Activated T-helper 1 cell treated with anti-CD3 and anti-CD28 coated beads, Interleukin-12 subunit alpha, Interleukin-12 subunit beta, Interleukin-2, Interleukin-4 antibody, amounts not matched to agents 30 ng/mL and 10 ng/mL and 1 ng/mL, durations not matched to agents 14 hours and 24 hours and 36 hours (primary cell): Measurements from ENCODE around the gene SPECC1. TPM values are rescaled to one million over a fixed set of nuclear protein-coding genes. Genes with fewer than 3 reads are reported as not detected.

ENCODE experiments used
- DNase-seq: peaks from one replicate; pipeline ENCODE4 v3.0.0; 2021; ENCODE audit warnings: low spot score
- H3K27ac Mint-ChIP-seq: one replicate; pipeline ENCODE4 v1.8.0; 2021; ENCODE audit warnings: mild to moderate bottlenecking, mixed read lengths
- H3K27me3 Mint-ChIP-seq: one replicate; pipeline ENCODE4 v1.8.0; 2022; ENCODE audit warnings: mild to moderate bottlenecking, moderate library complexity, mixed read lengths; ENCODE audit not compliant: insufficient read depth
- H3K36me3 Mint-ChIP-seq: one replicate; pipeline ENCODE4 v1.8.0; 2021; ENCODE audit warnings: low read depth, mixed read lengths
- H3K4me1 Mint-ChIP-seq: one replicate; pipeline ENCODE4 v1.8.0; 2021; ENCODE audit warnings: low read depth, mixed read lengths
- H3K4me3 Mint-ChIP-seq: one replicate; pipeline ENCODE4 v1.8.0; 2021; ENCODE audit warnings: mild to moderate bottlenecking, moderate library complexity, mixed read lengths
- H3K9me3 Mint-ChIP-seq: one replicate; pipeline ENCODE4 v1.8.0; 2021; ENCODE audit warnings: mixed read lengths
- intact Hi-C: fragments of 100-400 bp; cut with micrococcal nuclease; formaldehyde crosslinking; loops from one replicate; pipeline ENCODE4 v1.15.1; 2024
- total RNA-seq: library from RNA; stranded (reverse); gene quantifications from 2 replicates; pipeline ENCODE4 v1.2.3, GENCODE V29; 2022

Gene SPECC1
- total RNA-seq, 1 donor from 2014 or later: 11.1 TPM

DNA sequence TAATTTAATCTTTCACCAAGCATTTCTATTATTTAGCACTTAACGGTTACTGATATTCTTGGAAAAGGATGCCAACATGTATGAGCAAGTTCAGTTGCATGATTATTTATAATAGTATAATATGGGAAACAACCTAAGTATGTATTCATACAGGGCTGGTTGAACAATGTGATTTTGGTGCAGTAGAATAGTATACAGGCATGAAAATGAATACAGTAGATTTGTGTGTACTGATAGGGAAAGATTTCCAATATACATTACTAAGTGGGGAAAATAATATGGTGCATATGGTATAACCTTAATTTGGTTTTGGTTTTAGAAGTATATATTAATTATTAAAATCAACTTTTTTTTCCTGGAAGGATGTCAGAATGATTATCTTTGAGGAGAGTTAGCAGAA lies 109.1 kb downstream of the SPECC1 start:
- H3K4me3 Mint-ChIP-seq: no peak overlapping the region
- H3K9me3 Mint-ChIP-seq: no peaks in the 10 kb centered on the region
- H3K36me3 Mint-ChIP-seq: no peaks in the 10 kb centered on the region
- intact Hi-C loops: no loop called here
- H3K4me1 Mint-ChIP-seq: peaks cover 4% of the 10 kb centered on the region
- peaks cover 19% of the 10 kb centered on the region for H3K27me3 Mint-ChIP-seq
- DNase-seq: no peak
- no peak overlapping the region for H3K27ac Mint-ChIP-seq

DNA sequence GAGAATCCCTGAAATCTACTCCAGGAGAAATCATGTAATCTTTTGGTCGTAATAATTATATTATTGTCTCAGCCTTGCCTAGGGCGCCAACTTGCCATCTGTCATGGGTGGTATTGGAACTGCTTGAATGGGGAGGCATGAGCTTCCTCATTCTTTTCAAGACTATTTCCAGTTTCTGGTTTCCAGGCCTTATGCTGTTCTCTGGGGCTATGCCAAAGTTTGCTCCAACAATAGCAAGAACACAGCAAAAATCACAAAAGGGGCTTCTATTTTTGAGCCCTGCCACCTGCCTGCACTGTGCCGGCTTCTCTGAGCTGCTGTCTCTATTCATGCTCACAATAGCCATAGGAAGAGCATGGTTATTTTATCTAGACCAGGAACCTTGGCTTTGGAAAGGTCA lies 111.7 kb downstream of the SPECC1 start:
- H3K27me3 Mint-ChIP-seq: peaks cover 4% of the 10 kb centered on the region
- H3K9me3 Mint-ChIP-seq: no peaks in the 10 kb centered on the region
- H3K27ac Mint-ChIP-seq: no peak overlapping the region
- no peaks in the 10 kb centered on the region for H3K36me3 Mint-ChIP-seq
- H3K4me3 Mint-ChIP-seq: no peak overlapping the region
- intact Hi-C loops: loop anchor here (1.0 kb wide), 2 partner anchors 105 to 129 kb away; no protein-coding TSS in a partner anchor
- no peak for DNase-seq
- H3K4me1 Mint-ChIP-seq: peaks cover 4% of the 10 kb centered on the region

DNA sequence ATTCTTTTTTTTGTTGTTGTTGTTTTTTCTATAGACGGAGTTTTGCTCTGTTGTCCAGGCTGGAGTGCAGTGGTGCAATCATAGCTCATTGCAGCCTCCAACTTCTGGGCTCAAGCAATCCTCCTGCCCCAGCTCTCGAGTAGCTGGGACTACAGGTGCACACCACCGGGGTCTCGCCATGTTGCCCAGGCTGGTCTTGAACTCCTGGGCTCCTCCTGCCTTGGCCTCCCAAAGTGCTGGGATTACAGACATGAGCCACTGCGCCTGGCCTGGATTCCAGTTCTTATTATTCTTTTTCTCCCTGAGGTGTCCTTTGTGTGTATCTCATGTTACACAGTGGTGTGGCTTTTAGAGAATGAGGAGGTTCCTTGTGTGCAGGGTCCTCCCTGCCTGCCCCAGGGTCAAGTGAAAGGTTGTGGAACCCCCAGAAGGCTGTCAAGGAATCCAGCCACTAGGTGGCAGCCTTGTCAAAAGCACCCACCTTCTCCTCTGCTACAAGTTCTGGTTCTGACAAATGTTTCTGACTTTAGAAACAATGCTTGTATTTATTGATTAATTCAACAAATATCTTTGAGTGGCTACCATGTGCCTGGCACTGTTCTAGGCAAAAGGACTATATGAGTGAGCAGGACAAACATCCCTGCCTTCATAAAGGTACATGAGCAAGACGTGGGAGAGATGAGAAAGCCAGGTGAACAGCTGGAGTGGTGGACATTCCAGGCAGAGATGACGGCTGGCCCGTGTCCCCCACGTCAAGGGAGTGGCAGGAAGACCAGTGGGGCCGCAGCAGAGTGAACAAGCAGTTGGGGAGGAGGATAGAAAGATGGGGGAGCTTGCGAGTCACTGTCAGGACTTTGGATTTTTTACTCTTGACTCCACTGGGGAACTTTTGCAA lies 112.4 kb downstream of the SPECC1 start:
- Mint-ChIP-seq H3K27ac (no peak overlapping the region), H3K9me3 (no peaks in the 10 kb centered on the region), H3K4me3 (no peak overlapping the region), H3K27me3 (peaks cover 8% of the 10 kb centered on the region), H3K36me3 (no peaks in the 10 kb centered on the region), H3K4me1 (peaks cover 4% of the 10 kb centered on the region)
- intact Hi-C loops: loop anchor here (1.0 kb wide), 2 partner anchors 105 to 129 kb away; no protein-coding TSS in a partner anchor
- DNase-seq: peak; percentile 40

DNA sequence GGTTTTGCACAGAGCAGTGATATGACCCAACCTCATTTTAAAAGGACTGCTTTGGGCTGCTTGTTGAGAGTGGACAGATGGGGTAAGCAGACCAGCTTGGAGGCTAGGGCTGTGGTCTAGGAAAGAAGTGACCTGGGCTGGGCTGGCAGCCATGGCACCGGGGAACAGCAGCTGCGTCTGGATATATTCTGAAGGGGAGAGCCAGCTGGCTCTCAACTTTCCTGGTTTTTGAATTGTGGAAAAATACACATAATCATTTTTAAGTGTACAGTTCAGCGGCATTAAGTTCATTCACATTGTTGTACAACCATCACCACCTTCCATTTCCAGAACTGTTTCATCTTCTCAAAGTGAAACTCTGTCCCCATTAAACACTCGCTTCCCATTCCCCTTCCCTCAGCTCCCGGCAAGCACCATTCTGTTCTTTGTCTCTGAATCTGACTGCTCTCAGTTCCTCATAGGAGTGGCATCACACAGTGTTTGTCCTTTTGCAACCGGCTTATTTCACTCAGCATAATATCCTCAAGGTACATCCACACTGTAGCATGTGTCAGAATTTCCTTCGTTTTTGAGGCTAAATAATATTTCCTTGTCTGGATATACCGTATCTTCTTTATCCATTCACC lies 113.2 kb downstream of the SPECC1 start:
- intact Hi-C loops: no loop called here
- H3K4me3 Mint-ChIP-seq: no peak overlapping the region

DNA sequence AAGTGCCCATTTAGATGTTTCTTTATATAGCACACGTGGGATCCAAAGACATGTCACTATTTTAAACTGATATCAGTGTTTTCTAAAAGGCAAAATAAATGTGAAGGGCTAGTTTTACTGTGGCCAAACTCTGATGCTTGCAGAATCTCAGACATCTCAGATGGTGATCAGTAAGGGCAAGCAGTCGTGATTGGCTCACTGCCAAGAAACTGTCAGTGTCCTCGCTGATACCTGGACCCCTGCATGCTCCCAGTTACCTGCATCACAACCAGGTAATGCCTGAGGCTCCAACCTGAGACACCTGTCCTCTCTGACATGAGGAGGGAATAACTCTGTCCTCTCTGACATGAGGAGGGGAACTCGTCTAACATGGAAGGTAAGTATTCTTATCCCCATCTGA lies 114.0 kb downstream of the SPECC1 start:
- Mint-ChIP-seq H3K27ac (no peak overlapping the region), H3K36me3 (no peaks in the 10 kb centered on the region), H3K27me3 (peaks cover 11% of the 10 kb centered on the region), H3K4me3 (no peak overlapping the region), H3K9me3 (no peaks in the 10 kb centered on the region), H3K4me1 (peaks cover 4% of the 10 kb centered on the region)
- intact Hi-C loops: no loop called here
- DNase-seq: no peak

More for the DNA sequence above, 113.2 kb downstream of the SPECC1 start:
- Mint-ChIP-seq H3K9me3 (no peaks in the 10 kb centered on the region), H3K27me3 (peaks cover 11% of the 10 kb centered on the region), H3K4me1 (peaks cover 4% of the 10 kb centered on the region), H3K27ac (no peak overlapping the region), H3K36me3 (no peaks in the 10 kb centered on the region)
- no peak for DNase-seq

DNA sequence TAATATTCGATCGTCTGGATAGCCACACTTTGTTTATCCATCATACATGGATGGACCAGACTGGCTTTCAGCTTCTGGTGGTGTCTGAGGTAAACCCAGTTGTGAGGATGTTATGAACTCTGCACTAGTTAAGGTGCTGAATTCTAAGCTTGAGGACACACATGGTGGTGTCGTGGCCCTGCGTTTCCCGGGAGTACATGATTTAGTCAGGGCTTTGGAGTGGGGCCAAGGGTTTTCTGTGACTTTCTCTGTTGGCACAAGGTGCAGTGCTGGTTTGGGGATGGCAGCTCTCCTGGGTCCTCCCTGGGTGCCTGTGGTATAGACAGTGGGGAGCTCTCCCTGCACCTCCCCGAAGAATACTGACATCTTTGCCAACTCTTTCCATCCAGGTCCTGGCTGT lies 116.6 kb downstream of the SPECC1 start:
- H3K4me3 Mint-ChIP-seq: no peak overlapping the region
- intact Hi-C loops: no loop called here
- H3K27me3 Mint-ChIP-seq: peaks cover 11% of the 10 kb centered on the region
- no peak overlapping the region for H3K27ac Mint-ChIP-seq
- no peaks in the 10 kb centered on the region for H3K36me3 Mint-ChIP-seq
- H3K4me1 Mint-ChIP-seq: peaks cover 4% of the 10 kb centered on the region
- no peak for DNase-seq
- H3K9me3 Mint-ChIP-seq: no peaks in the 10 kb centered on the region

DNA sequence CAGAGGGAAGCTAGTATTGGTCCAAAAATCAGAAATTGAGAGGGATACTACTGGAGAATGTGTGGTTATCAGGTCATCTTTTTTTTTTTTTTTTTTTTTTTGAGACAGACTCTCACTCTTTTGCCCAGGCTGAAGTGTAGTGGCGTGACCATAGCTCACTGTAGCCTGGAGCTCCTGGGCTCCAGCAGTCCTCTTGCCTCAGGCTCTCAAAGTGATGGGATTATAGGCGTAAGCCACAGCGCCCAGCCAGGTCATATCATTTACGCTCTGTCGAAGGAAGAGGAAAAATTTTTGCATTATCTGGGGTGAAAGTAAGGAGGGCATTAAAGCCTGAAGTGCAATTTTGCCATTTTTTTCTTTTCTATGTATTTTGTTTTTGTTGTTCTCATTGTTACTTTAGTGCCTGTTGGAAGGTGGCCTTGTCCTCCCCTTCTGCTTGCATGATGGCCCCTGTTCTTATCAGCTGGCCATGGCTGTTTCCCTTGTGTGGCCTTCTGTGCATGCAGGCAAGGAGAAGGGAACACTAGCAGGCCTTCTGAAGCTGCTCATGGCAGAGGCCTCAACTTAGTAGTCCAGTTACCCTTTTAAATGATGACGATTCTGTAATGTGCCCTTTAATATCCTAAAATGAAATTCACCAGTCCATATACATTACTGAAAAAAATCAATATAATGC lies 118.3 kb downstream of the SPECC1 start:
- Mint-ChIP-seq H3K4me3 (no peak overlapping the region), H3K27me3 (peaks cover 9% of the 10 kb centered on the region), H3K4me1 (no peaks in the 10 kb centered on the region), H3K9me3 (no peaks in the 10 kb centered on the region), H3K36me3 (no peaks in the 10 kb centered on the region), H3K27ac (no peak overlapping the region)
- DNase-seq: no peak
- intact Hi-C loops: no loop called here

DNA sequence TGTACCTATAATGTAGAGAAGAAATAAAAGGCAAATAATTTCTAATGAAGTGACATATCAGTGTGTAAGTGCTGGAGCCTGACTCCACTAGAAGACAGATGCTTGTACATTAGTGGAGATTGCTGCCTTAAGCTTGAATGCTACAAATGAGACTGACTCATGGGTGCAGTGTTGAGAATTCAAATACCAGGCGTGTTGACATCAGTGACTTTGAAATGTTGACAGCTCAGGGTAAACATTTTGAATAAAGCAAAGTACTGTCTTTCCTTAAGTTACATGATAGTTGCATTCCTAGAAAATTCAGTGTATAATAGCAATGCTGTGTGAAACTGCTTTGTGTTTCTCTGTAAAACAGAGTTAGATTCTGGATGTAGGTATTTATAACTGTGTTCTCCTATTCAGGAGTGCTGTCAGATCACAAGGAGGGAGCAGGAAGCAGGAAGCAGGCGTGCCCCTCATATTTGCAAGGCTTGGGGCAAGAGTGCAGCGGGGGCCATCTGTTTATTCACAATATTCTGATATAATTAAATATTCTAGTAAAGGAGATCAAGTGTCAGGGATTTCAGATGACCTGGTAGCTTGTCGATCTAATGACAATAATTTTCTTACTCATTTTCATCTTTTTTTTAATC lies 119.0 kb downstream of the SPECC1 start:
- H3K9me3 Mint-ChIP-seq: no peaks in the 10 kb centered on the region
- no peaks in the 10 kb centered on the region for H3K36me3 Mint-ChIP-seq
- no peaks in the 10 kb centered on the region for H3K4me1 Mint-ChIP-seq
- H3K27me3 Mint-ChIP-seq: peaks cover 9% of the 10 kb centered on the region
- H3K4me3 Mint-ChIP-seq: no peak overlapping the region
- DNase-seq: no peak
- no peak overlapping the region for H3K27ac Mint-ChIP-seq
- intact Hi-C loops: no loop called here

DNA sequence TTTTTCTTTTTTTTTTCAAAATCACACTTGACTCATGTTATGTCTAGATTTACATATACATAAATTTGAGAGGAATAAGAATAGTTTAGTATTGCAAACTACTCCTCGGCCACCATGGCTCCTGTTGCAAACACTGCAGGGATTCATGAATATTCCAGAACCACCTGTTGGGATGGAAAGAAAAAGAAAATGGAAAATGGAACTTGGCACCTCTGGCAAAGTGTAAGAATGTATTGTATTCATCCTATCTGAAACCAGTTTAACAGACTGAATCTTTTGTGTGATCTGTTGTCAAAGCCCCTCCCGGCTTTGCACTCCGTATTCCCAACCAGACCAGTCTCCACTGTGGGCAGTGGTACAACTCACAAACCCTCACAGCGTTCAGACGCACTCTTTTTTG lies 124.4 kb downstream of the SPECC1 start:
- no peak for DNase-seq
- peaks cover 11% of the 10 kb centered on the region for H3K27me3 Mint-ChIP-seq
- no peaks in the 10 kb centered on the region for H3K36me3 Mint-ChIP-seq
- no peak overlapping the region for H3K4me3 Mint-ChIP-seq
- intact Hi-C loops: no loop called here
- no peaks in the 10 kb centered on the region for H3K4me1 Mint-ChIP-seq
- no peaks in the 10 kb centered on the region for H3K9me3 Mint-ChIP-seq
- H3K27ac Mint-ChIP-seq: no peak overlapping the region

DNA sequence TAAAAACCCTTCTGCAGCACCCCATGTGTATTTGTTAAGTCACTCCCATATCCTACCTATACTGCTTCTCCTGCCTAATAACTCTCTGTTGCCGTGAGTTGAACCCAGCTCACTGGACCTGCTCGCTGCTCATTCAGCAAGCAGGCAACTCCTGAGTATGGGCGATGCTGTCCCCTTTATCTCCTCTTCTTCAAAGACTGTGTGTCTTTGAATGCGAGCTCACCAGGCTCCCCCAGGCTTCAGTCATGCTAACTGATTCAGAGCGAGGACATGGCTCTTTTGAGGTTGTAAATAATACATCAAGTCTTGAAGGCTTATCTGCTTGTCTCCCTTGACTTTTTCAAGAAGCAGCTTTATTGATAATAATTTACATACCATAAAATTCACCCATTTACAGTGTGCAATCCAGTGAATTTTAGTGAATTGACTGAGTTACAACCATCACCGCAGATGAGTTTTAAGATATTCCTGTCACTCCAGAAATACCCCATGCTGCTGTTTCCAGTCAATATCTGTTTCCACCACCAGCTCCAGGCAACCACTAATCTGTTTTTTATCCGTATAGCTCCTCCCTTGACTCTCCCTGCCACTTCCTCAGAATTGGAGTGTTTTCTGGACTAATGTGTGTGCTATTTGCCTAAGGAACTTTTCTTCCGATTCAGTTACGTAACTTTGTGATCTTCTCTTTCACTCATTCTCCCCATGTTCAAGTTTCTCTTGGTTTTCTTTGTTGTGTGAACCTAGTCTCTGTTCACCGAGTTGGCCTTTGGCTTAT lies 132.2 kb downstream of the SPECC1 start:
- no peaks in the 10 kb centered on the region for H3K4me1 Mint-ChIP-seq
- H3K27me3 Mint-ChIP-seq: peaks cover 8% of the 10 kb centered on the region

DNA sequence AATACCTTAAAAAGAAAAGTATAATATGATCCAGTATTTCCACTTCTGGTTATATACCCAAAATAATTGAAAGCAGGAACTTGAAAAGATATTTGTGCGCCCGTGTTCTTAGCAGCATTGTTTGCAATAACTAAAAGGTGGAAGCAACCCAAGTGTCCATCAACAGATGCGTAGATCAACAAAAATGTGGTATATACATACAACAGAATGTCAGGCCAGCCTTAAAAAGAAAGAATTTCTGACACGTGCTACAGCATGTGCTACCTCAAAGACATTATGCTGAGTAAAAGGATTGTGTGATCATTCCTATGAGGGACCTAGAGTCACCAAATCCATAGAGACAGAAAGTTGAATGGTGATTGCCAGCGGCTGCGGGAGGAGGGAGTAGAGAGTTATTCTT lies 133.1 kb downstream of the SPECC1 start:
- Mint-ChIP-seq H3K9me3 (no peaks in the 10 kb centered on the region), H3K27me3 (peaks cover 3% of the 10 kb centered on the region), H3K4me1 (no peaks in the 10 kb centered on the region), H3K36me3 (no peaks in the 10 kb centered on the region), H3K27ac (no peak overlapping the region), H3K4me3 (no peak overlapping the region)
- DNase-seq: no peak
- intact Hi-C loops: no loop called here

More for the DNA sequence above, 132.2 kb downstream of the SPECC1 start:
- intact Hi-C loops: no loop called here
- H3K27ac Mint-ChIP-seq: no peak overlapping the region
- H3K4me3 Mint-ChIP-seq: no peak overlapping the region
- H3K36me3 Mint-ChIP-seq: no peaks in the 10 kb centered on the region
- DNase-seq: no peak
- H3K9me3 Mint-ChIP-seq: no peaks in the 10 kb centered on the region

DNA sequence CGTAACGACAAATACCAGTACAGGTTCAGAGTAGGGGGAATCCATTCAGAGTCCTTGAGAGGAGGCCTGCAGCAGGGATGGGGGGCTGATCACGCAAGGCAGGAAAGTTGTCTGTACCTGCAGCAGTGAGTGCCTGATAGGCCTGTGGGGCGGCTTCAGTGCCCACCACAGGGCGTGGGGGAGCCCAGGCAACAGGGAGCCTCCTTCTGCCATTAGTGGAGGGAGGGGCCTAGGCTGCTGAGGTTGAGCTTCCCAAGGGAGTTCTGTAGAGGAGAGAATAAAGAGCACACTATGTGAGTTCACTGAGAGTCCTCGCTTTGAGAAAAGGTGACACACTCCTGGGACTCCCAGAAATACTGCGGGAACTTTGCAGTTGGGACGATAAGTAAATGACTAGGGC lies 134.6 kb downstream of the SPECC1 start:
- Mint-ChIP-seq H3K27ac (no peak overlapping the region), H3K9me3 (no peaks in the 10 kb centered on the region), H3K27me3 (peaks cover 6% of the 10 kb centered on the region), H3K4me1 (no peaks in the 10 kb centered on the region), H3K36me3 (no peaks in the 10 kb centered on the region), H3K4me3 (no peak overlapping the region)
- intact Hi-C loops: no loop called here
- DNase-seq: no peak
